ENCODE measurements around the gene OR6K6.

DNA sequence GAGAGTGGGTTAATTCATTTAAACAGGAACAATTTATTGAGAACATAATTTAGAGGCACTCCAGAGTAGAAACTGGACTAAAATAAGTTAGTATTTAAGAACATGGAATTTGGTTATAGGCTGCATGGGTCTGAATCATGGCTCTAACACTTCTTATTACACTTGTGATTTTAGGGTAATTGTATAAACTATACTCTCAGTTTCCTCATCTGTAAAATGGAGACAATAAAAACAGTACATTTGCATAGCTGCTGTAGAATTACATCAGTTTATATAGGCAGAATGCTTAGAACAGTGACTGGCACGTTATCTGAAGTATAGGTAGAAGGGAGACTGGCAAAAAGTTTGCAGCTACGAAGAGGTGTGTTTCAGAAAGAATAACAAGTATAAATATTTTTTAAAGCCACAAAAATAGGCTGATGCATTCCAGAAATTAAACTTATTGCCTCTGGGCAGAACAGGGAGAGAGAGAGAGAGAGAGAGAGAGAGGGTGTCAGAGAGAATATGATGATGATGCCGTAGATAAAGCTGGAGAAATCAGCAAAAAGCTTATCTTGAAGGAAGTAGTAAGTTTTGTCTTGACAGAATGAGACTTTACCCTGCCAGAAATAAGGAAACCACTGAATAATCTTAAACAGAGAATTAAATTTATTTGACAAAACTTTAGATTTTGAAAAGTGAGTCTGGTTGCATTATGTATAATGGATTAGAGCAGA is 25.9 kb upstream of the OR6K6 start:
- TF ChIP-seq EZH2 (IDR thresholded peaks at IDR 0.05; ENCODE audit: low read length): no peak
- TF ChIP-seq, protein P1, sequence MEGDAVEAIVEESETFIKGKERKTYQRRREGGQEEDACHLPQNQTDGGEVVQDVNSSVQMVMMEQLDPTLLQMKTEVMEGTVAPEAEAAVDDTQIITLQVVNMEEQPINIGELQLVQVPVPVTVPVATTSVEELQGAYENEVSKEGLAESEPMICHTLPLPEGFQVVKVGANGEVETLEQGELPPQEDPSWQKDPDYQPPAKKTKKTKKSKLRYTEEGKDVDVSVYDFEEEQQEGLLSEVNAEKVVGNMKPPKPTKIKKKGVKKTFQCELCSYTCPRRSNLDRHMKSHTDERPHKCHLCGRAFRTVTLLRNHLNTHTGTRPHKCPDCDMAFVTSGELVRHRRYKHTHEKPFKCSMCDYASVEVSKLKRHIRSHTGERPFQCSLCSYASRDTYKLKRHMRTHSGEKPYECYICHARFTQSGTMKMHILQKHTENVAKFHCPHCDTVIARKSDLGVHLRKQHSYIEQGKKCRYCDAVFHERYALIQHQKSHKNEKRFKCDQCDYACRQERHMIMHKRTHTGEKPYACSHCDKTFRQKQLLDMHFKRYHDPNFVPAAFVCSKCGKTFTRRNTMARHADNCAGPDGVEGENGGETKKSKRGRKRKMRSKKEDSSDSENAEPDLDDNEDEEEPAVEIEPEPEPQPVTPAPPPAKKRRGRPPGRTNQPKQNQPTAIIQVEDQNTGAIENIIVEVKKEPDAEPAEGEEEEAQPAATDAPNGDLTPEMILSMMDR (optimal IDR thresholded peaks at IDR 0.05 in 1 of 3, IDR thresholded peaks at IDR 0.05 in 1 of 3, conservative IDR thresholded peaks at IDR 0.05 in 1 of 3; ENCODE audit: extremely low read depth in 1 of 3, insufficient read depth in 2 of 3, low read length in 3 of 3): no peak
